Activated CD4-positive, alpha-beta T cell treated with anti-CD3 and anti-CD28 coated beads, Interleukin-2, Interleukin-6, amounts not matched to agents 100 ng/mL and 50 ng/mL, durations not matched to agents 16 hours and 8 hours (primary cell): ENCODE data around the gene RNFT2.
"Not testable (repeated sequence)": the region's sequence is repeated elsewhere in the genome, so short reads cannot be mapped to it uniquely, and the experiment has no call there.

Experiments
- DNase-seq: peaks from one replicate; pipeline ENCODE4 v3.0.0-alpha.2; 2020

RNFT2 gene

GRCh38 chr12:116802018-116802417 is 63.9 kb downstream of the RNFT2 start:
- DNase-seq = no peak

- no peak for DNase-seq
These were observed 65.1 kb downstream of the RNFT2 start for GRCh38 chr12:116803013-116803736.

GRCh38 chr12:116804051-116804450 is 65.9 kb downstream of the RNFT2 start:
- DNase-seq = no peak

- DNase-seq = no peak
These were observed 68.8 kb downstream of the RNFT2 start for GRCh38 chr12:116806845-116807440.

GRCh38 chr12:116807546-116807945 is 69.4 kb downstream of the RNFT2 start:
- no peak for DNase-seq

- no peak for DNase-seq
These were observed 70.3 kb downstream of the RNFT2 start for GRCh38 chr12:116808113-116809105.

- DNase-seq = no peak
These were observed 74.1 kb downstream of the RNFT2 start for GRCh38 chr12:116812238-116812637.

- no peak for DNase-seq
These were observed 75.3 kb downstream of the RNFT2 start for GRCh38 chr12:116813271-116814041.

- DNase-seq = not testable (repeated sequence)
These were observed 76.7 kb downstream of the RNFT2 start for GRCh38 chr12:116814766-116815165.

GRCh38 chr12:116818341-116818856 is 80.3 kb downstream of the RNFT2 start:
- peak; percentile 8 for DNase-seq

- DNase-seq = peak; percentile 91
These were observed 81.1 kb downstream of the RNFT2 start for GRCh38 chr12:116818948-116819832.

GRCh38 chr12:116820064-116820656 is 82.0 kb downstream of the RNFT2 start:
- no peak for DNase-seq

GRCh38 chr12:116821291-116821690 is 83.2 kb downstream of the RNFT2 start:
- no peak for DNase-seq

- no peak for DNase-seq
These were observed 89.3 kb downstream of the RNFT2 start for GRCh38 chr12:116827432-116827831.

- DNase-seq = no peak
These were observed 94.2 kb downstream of the RNFT2 start for GRCh38 chr12:116832353-116832752.

- no peak for DNase-seq
These were observed 95.4 kb downstream of the RNFT2 start for GRCh38 chr12:116833474-116833873.

- no peak for DNase-seq
These were observed 97.4 kb downstream of the RNFT2 start for GRCh38 chr12:116835484-116835883.

GRCh38 chr12:116837097-116837496 is 99.0 kb downstream of the RNFT2 start:
- DNase-seq = no peak

- DNase-seq = no peak
These were observed 100.2 kb downstream of the RNFT2 start for GRCh38 chr12:116838365-116838764.

- DNase-seq = no peak
These were observed 101.2 kb downstream of the RNFT2 start for GRCh38 chr12:116839287-116839830.

- no peak for DNase-seq
These were observed 105.0 kb downstream of the RNFT2 start for GRCh38 chr12:116843085-116843484.
